Measurements from ENCODE around the gene GPBP1L1. TPM values are rescaled to one million over a fixed set of nuclear protein-coding genes. Genes with fewer than 3 reads are reported as not detected.

Gene GPBP1L1
- total RNA-seq, 1 donor from 2014 or later: 85.5 TPM

GRCh38 chr1:45669859-45670655 is 16.3 kb downstream of the GPBP1L1 start:
- no peak overlapping the region for H3K4me3 Mint-ChIP-seq (ENCODE audit: unreplicated experiment)
- H3K4me1 Mint-ChIP-seq (ENCODE audit: low read depth): peaks cover 73% of the 10 kb centered on the region
- no peaks in the 10 kb centered on the region for H3K9me3 Mint-ChIP-seq (ENCODE audit: low read depth)
- no peak for DNase-seq (ENCODE audit: low spot score)
- no peak for TF ChIP-seq CTCF (IDR thresholded peaks at IDR 0.05)
- no peaks in the 10 kb centered on the region for H3K27me3 Mint-ChIP-seq (ENCODE audit: low read depth)
- peak overlapping the region; percentile 85 for H3K27ac Mint-ChIP-seq (ENCODE audit: unreplicated experiment)
- H3K36me3 Mint-ChIP-seq (ENCODE audit: low read depth): no peaks in the 10 kb centered on the region

- no peak for TF ChIP-seq CTCF (IDR thresholded peaks at IDR 0.05)
- Mint-ChIP-seq H3K4me3 (ENCODE audit: unreplicated experiment) (no peak overlapping the region), H3K4me1 (ENCODE audit: low read depth) (peaks cover 68% of the 10 kb centered on the region), H3K36me3 (ENCODE audit: low read depth) (no peaks in the 10 kb centered on the region), H3K27me3 (ENCODE audit: low read depth) (no peaks in the 10 kb centered on the region), H3K9me3 (ENCODE audit: low read depth) (no peaks in the 10 kb centered on the region), H3K27ac (ENCODE audit: unreplicated experiment) (peak overlapping the region; percentile 85)
- DNase-seq (ENCODE audit: low spot score): no peak
Observed at GRCh38 chr1:45669379-45669778, 17.0 kb downstream of the GPBP1L1 start.

GRCh38 chr1:45668526-45668925 is 17.8 kb downstream of the GPBP1L1 start:
- H3K27me3 Mint-ChIP-seq (ENCODE audit: low read depth): no peaks in the 10 kb centered on the region

GRCh38 chr1:45667321-45668111 is 18.8 kb downstream of the GPBP1L1 start:
- no peak overlapping the region for H3K4me3 Mint-ChIP-seq (ENCODE audit: unreplicated experiment)
- no peak for TF ChIP-seq CTCF (IDR thresholded peaks at IDR 0.05)
- peaks cover 55% of the 10 kb centered on the region for H3K4me1 Mint-ChIP-seq (ENCODE audit: low read depth)
- H3K9me3 Mint-ChIP-seq (ENCODE audit: low read depth): no peaks in the 10 kb centered on the region
- peak overlapping the region; percentile 25 for H3K27ac Mint-ChIP-seq (ENCODE audit: unreplicated experiment)
- H3K27me3 Mint-ChIP-seq (ENCODE audit: low read depth): no peaks in the 10 kb centered on the region
- no peak for DNase-seq (ENCODE audit: low spot score)
- peaks cover 1% of the 10 kb centered on the region for H3K36me3 Mint-ChIP-seq (ENCODE audit: low read depth)

More at GRCh38 chr1:45668526-45668925, 17.8 kb downstream of the GPBP1L1 start:
- Mint-ChIP-seq H3K4me1 (ENCODE audit: low read depth) (peaks cover 59% of the 10 kb centered on the region), H3K36me3 (ENCODE audit: low read depth) (no peaks in the 10 kb centered on the region), H3K27ac (ENCODE audit: unreplicated experiment) (peak overlapping the region; percentile 85), H3K9me3 (ENCODE audit: low read depth) (no peaks in the 10 kb centered on the region), H3K4me3 (ENCODE audit: unreplicated experiment) (no peak overlapping the region)
- DNase-seq (ENCODE audit: low spot score): no peak
- no peak for TF ChIP-seq CTCF (IDR thresholded peaks at IDR 0.05)

GRCh38 chr1:45666836-45667235 is 19.5 kb downstream of the GPBP1L1 start:
- H3K36me3 Mint-ChIP-seq (ENCODE audit: low read depth): peaks cover 1% of the 10 kb centered on the region
- TF ChIP-seq CTCF (IDR thresholded peaks at IDR 0.05): no peak
- peak overlapping the region; percentile 28 for H3K27ac Mint-ChIP-seq (ENCODE audit: unreplicated experiment)

More at GRCh38 chr1:45666836-45667235, 19.5 kb downstream of the GPBP1L1 start:
- DNase-seq (ENCODE audit: low spot score): no peak
- H3K4me1 Mint-ChIP-seq (ENCODE audit: low read depth): peaks cover 53% of the 10 kb centered on the region
- no peaks in the 10 kb centered on the region for H3K9me3 Mint-ChIP-seq (ENCODE audit: low read depth)
- no peak overlapping the region for H3K4me3 Mint-ChIP-seq (ENCODE audit: unreplicated experiment)
- no peaks in the 10 kb centered on the region for H3K27me3 Mint-ChIP-seq (ENCODE audit: low read depth)
